Measurements from ENCODE around the gene TM9SF1.

Gene TM9SF1

GRCh38 chr14:24146978-24147760 is 48.1 kb downstream of the TM9SF1 start, which contains the start of gene RNF31:
Gene RNF31, plus strand, starts transcription at chr14:24147498. Its CDS starts 201 bp downstream, at chr14:24147699.
- Mint-ChIP-seq H3K9me3 (no peaks in the 10 kb centered on the region), H3K4me3 (peak within 1 kb of the TSS; percentile 99), H3K27me3 (no peaks in the 10 kb centered on the region), H3K27ac (peak within 1 kb of the TSS; percentile 98), H3K4me1 (ENCODE audit: low read depth) (peaks cover 63% of the 10 kb centered on the region), H3K36me3 (ENCODE audit: low read depth) (peaks cover 72% of the 10 kb centered on the region)

- peak within 1 kb of the TSS; percentile 98 for H3K27ac Mint-ChIP-seq
- no peaks in the 10 kb centered on the region for H3K27me3 Mint-ChIP-seq
- no peaks in the 10 kb centered on the region for H3K9me3 Mint-ChIP-seq
- peaks cover 68% of the 10 kb centered on the region for H3K4me1 Mint-ChIP-seq (ENCODE audit: low read depth)
- H3K4me3 Mint-ChIP-seq: peak within 1 kb of the TSS; percentile 99
- H3K36me3 Mint-ChIP-seq (ENCODE audit: low read depth): peaks cover 69% of the 10 kb centered on the region
Observed at GRCh38 chr14:24146453-24146977, 48.7 kb downstream of the TM9SF1 start, which contains the start of gene PSME2. Gene PSME2, minus strand, starts transcription at chr14:24146610. Its CDS starts 29 bp downstream, at chr14:24146581.

GRCh38 chr14:24145690-24146452 is 49.4 kb downstream of the TM9SF1 start:
- H3K4me1 Mint-ChIP-seq (ENCODE audit: low read depth): peaks cover 68% of the 10 kb centered on the region
- H3K27ac Mint-ChIP-seq: peak overlapping the region; percentile 98
- peaks cover 64% of the 10 kb centered on the region for H3K36me3 Mint-ChIP-seq (ENCODE audit: low read depth)
- no peaks in the 10 kb centered on the region for H3K9me3 Mint-ChIP-seq
- H3K27me3 Mint-ChIP-seq: no peaks in the 10 kb centered on the region
- peak overlapping the region; percentile 99 for H3K4me3 Mint-ChIP-seq

- Mint-ChIP-seq H3K27ac (peak overlapping the region; percentile 98), H3K9me3 (no peaks in the 10 kb centered on the region), H3K4me3 (peak overlapping the region; percentile 99), H3K4me1 (ENCODE audit: low read depth) (peaks cover 61% of the 10 kb centered on the region), H3K27me3 (no peaks in the 10 kb centered on the region), H3K36me3 (ENCODE audit: low read depth) (peaks cover 63% of the 10 kb centered on the region)
Observed at GRCh38 chr14:24145219-24145618, 50.0 kb downstream of the TM9SF1 start.

- Mint-ChIP-seq H3K36me3 (ENCODE audit: low read depth) (peaks cover 63% of the 10 kb centered on the region), H3K27me3 (no peaks in the 10 kb centered on the region), H3K27ac (peak overlapping the region; percentile 98), H3K4me1 (ENCODE audit: low read depth) (peaks cover 62% of the 10 kb centered on the region), H3K4me3 (peak overlapping the region; percentile 99), H3K9me3 (no peaks in the 10 kb centered on the region)
Observed at GRCh38 chr14:24144451-24144850, 50.8 kb downstream of the TM9SF1 start.

- peak overlapping the region; percentile 62 for H3K27ac Mint-ChIP-seq
- no peaks in the 10 kb centered on the region for H3K9me3 Mint-ChIP-seq
- H3K4me3 Mint-ChIP-seq: peak overlapping the region; percentile 53
- peaks cover 62% of the 10 kb centered on the region for H3K4me1 Mint-ChIP-seq (ENCODE audit: low read depth)
- H3K27me3 Mint-ChIP-seq: no peaks in the 10 kb centered on the region
- H3K36me3 Mint-ChIP-seq (ENCODE audit: low read depth): peaks cover 63% of the 10 kb centered on the region
Observed at GRCh38 chr14:24143511-24143910, 51.7 kb downstream of the TM9SF1 start.

- peaks cover 77% of the 10 kb centered on the region for H3K4me1 Mint-ChIP-seq (ENCODE audit: low read depth)
- peaks cover 81% of the 10 kb centered on the region for H3K36me3 Mint-ChIP-seq (ENCODE audit: low read depth)
- no peaks in the 10 kb centered on the region for H3K27me3 Mint-ChIP-seq
- H3K9me3 Mint-ChIP-seq: no peaks in the 10 kb centered on the region
- peak within 1 kb of the TSS; percentile 92 for H3K27ac Mint-ChIP-seq
- H3K4me3 Mint-ChIP-seq: peak within 1 kb of the TSS; percentile 98
Observed at GRCh38 chr14:24141097-24141880, 54.0 kb downstream of the TM9SF1 start, which contains the start of gene EMC9. Gene EMC9, minus strand, starts transcription at chr14:24141591. Its CDS starts 287 bp downstream, at chr14:24141304.

GRCh38 chr14:24139272-24139934 is 55.8 kb downstream of the TM9SF1 start:
- no peaks in the 10 kb centered on the region for H3K27me3 Mint-ChIP-seq
- H3K4me1 Mint-ChIP-seq (ENCODE audit: low read depth): peaks cover 67% of the 10 kb centered on the region
- no peaks in the 10 kb centered on the region for H3K9me3 Mint-ChIP-seq
- peaks cover 62% of the 10 kb centered on the region for H3K36me3 Mint-ChIP-seq (ENCODE audit: low read depth)
- H3K27ac Mint-ChIP-seq: peak overlapping the region; percentile 72
- peak overlapping the region; percentile 98 for H3K4me3 Mint-ChIP-seq
